ENCODE measurements around the gene NUP210L.

- no peak for TF ChIP-seq GABPA (IDR thresholded peaks at IDR 0.05; ENCODE audit: low read depth)
- TF ChIP-seq CTCF (IDR thresholded peaks at IDR 0.05; ENCODE audit: insufficient read depth, low read length), result no peak
- no peak for TF ChIP-seq POLR2AphosphoS5 (IDR thresholded peaks at IDR 0.05; ENCODE audit: low read depth)
These were observed 163.7 kb downstream of the NUP210L start for GRCh38 chr1:153991151-153991630.
